Mesendoderm (in vitro differentiated cells): Measurements from ENCODE around the gene COPS7A. TPM values are rescaled to one million over a fixed set of nuclear protein-coding genes. Genes with fewer than 3 reads are reported as not detected.

Experiments used
- DNase-seq: peaks from one replicate; pipeline ENCODE4 v3.0.0; 2013
- H2AK5ac ChIP-seq: 2 replicates; pipeline ENCODE4 v1.6.1; 2013; ENCODE audit warnings: low read length, inconsistent platforms
- H2BK120ac ChIP-seq: 2 replicates; pipeline ENCODE4 v1.6.1; 2013; ENCODE audit warnings: low read depth, mild to moderate bottlenecking, low read length, moderate library complexity, mixed read lengths
- H2BK15ac ChIP-seq: replicated peaks from 2 replicates; pipeline ENCODE4 v1.6.1; 2013; ENCODE audit warnings: low read depth, mild to moderate bottlenecking, moderate library complexity
- H2BK5ac ChIP-seq: 2 replicates; pipeline ENCODE4 v1.6.1; 2013; ENCODE audit warnings: low read length, inconsistent platforms
- H3K18ac ChIP-seq: 2 replicates; pipeline ENCODE4 v1.6.1; 2013; ENCODE audit warnings: mild to moderate bottlenecking, low read length, mixed read lengths
- H3K23ac ChIP-seq: one replicate; pipeline ENCODE4 v1.6.1; 2013; ENCODE audit warnings: low read length
- H3K27ac ChIP-seq: 2 replicates; pipeline ENCODE4 v1.5.1; 2013; ENCODE audit warnings: low read depth, mild to moderate bottlenecking, inconsistent platforms, low read length, moderate library complexity
- H3K27me3 ChIP-seq: 2 replicates; pipeline ENCODE4 v1.6.1; 2013; ENCODE audit warnings: low read length, control low read depth, mild to moderate bottlenecking, inconsistent platforms; ENCODE audit not compliant: insufficient read depth, poor library complexity
- H3K36me3 ChIP-seq: 2 replicates; pipeline ENCODE4 v1.6.1; 2013; ENCODE audit warnings: low read length, inconsistent platforms; ENCODE audit not compliant: control insufficient read depth, insufficient read depth
- H3K4ac ChIP-seq: one replicate; pipeline ENCODE4 v1.6.1; 2013; ENCODE audit warnings: low read depth, mild to moderate bottlenecking, low read length, moderate library complexity
- H3K4me1 ChIP-seq: 2 replicates; pipeline ENCODE4 v1.6.1; 2013; ENCODE audit warnings: low read depth, low read length, inconsistent platforms; ENCODE audit not compliant: control insufficient read depth
- H3K4me2 ChIP-seq: 2 replicates; pipeline ENCODE4 v1.6.1; 2013; ENCODE audit warnings: low read length
- H3K4me3 ChIP-seq: 2 replicates; pipeline ENCODE4 v1.5.1; 2013; ENCODE audit warnings: mild to moderate bottlenecking, low read length
- H3K56ac ChIP-seq: one replicate; pipeline ENCODE4 v1.6.1; 2013; ENCODE audit warnings: low read length
- H3K79me1 ChIP-seq: 2 replicates; pipeline ENCODE4 v1.6.1; 2013; ENCODE audit warnings: low read length, inconsistent platforms
- H3K79me2 ChIP-seq: 2 replicates; pipeline ENCODE4 v1.6.1; 2013; ENCODE audit warnings: mild to moderate bottlenecking, low read length; ENCODE audit not compliant: control insufficient read depth, insufficient read depth
- H3K9ac ChIP-seq: 2 replicates; pipeline ENCODE4 v1.6.1; 2013; ENCODE audit warnings: low read length, inconsistent platforms
- H4K5ac ChIP-seq: one replicate; pipeline ENCODE4 v1.6.1; 2013; ENCODE audit warnings: low read length
- H4K8ac ChIP-seq: one replicate; pipeline ENCODE4 v1.6.1; 2013; ENCODE audit warnings: low read depth, mild to moderate bottlenecking, control low read depth, low read length, moderate library complexity
- WGBS: extraction: QIAGEN DNeasy Blood & Tissue Kit; methylation state at CpG from one replicate; pipeline ENCODE4 v1.1.7; 2013; ENCODE audit warnings: low lambda C conversion rate, missing lambda C conversion rate; ENCODE audit not compliant: insufficient coverage; ENCODE audit errors: extremely low coverage; 5-methylcytosine and 5-hydroxymethylcytosine counted together
- small RNA-seq: library from polyadenylated mRNA; stranded (forward); fragments of <200 nt; extraction: miRNeasy Mini kit (QIAGEN cat#:217004); gene quantifications from one replicate; pipeline ENCODE3, GENCODE V24; 2013; ENCODE audit not compliant: insufficient read depth

Gene COPS7A

DNA sequence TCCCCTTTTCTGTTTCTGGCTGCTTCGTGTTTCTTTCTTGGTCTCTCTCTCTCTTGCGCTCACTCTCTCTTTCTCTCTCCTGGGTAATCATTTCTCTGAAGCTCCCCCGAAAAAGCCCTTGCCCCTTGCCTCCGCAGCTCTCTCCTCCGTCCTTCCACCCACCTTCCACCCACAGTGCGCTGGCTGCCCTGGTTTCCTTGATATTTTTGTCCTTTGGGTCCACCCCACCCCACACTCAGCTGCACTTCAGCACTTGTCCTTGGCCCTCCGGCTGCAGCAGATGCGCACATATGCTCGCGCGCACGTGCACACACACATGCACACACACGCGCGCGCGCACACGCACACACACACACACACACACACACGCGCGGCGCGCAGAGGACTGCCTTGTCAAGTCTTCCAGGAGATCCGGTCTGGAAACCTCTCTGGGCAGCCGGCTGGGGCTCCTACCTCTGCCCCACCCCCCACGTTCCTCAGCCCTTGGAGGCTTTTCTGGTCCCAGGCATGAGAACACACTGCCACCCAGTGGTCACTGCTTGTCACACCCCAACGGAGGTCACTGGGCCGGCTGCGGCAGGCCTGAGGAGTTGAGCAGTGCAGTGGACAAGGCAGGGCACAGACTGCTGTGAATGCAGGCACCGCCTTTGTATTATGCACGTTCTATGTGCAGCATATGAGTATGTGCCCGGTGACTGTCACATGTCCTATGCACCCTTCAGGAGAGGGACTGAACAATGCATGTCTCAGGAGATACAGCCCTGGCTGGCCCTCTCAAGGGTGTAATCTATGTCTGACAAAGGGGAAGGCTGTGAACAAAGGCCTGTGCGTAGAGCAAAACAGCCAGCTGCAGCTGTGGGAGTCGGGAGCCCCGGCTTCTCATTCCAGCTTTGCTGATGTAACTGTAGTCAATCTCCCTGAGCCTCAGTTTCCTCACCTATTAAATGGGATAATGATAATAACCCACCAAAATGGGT lies 55.0 kb downstream of the COPS7A start:
- H3K27ac ChIP-seq, result no peak overlapping the region
- no peak overlapping the region for H3K18ac ChIP-seq
- H3K4me1 ChIP-seq, result peaks cover 4% of the 10 kb centered on the region
- peak overlapping the region; percentile 82 for H3K9ac ChIP-seq
- no peaks in the 10 kb centered on the region for H3K36me3 ChIP-seq
- peak overlapping the region; percentile 41 for H3K4me3 ChIP-seq
- H3K27me3 ChIP-seq, result no peaks in the 10 kb centered on the region
- H3K56ac ChIP-seq, result peak overlapping the region; percentile 93
- H2BK15ac ChIP-seq, result no peak overlapping the region
- peak overlapping the region; percentile 97 for H3K4me2 ChIP-seq
- peak overlapping the region; percentile 91 for H3K23ac ChIP-seq
- H3K79me1 ChIP-seq, result no peaks in the 10 kb centered on the region
- H2BK120ac ChIP-seq, result no peak overlapping the region
- no peak overlapping the region for H4K8ac ChIP-seq
- no CpG with 5 or more reads among the region's 35 CpGs for WGBS
- H4K5ac ChIP-seq, result no peak overlapping the region
- H2BK5ac ChIP-seq, result no peak overlapping the region
- H2AK5ac ChIP-seq, result no peak overlapping the region
- DNase-seq, result peak; percentile 96
- H3K4ac ChIP-seq, result no peak overlapping the region
- no peaks in the 10 kb centered on the region for H3K79me2 ChIP-seq

DNA sequence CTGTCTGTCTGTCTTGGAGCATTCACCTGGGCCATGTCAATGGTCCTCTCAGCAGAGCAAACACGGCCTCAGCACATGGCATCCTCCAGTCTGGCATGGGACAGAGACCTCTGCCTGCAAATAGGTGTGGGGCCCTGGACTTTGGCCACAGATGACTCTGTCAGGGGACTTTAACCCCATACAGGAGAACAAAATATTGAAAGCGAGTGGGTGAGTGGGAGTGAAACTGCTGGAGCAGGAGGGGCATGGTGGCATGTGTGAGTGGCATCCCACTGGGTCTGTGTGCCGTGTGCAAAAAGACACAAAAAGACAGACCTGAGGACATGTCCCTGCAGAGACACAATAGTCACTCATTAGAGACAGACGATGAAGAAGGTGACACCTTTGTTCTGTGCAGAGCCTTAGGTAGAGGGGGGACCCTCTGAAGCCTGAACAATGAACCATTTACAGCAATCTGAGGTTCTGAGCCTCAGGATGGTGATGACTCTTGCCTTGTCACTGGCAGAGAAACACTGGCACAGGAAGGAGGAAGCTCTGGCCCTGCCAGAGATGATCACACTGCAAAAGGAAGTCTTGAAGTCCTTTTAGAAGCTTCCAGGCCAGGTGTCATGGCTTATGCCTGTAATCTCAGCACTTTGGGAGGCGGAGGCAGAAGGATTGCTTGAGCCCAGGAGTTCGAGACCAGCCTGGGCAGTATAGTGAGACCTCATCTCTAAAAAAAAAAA lies 56.0 kb downstream of the COPS7A start:
- Histone ChIP-seq H3K36me3 (no peaks in the 10 kb centered on the region), H3K23ac (no peak overlapping the region), H3K4me3 (no peak overlapping the region), H2BK120ac (no peak overlapping the region), H4K5ac (no peak overlapping the region), H4K8ac (no peak overlapping the region), H2BK5ac (no peak overlapping the region), H2AK5ac (no peak overlapping the region), H3K27me3 (no peaks in the 10 kb centered on the region), H3K79me2 (no peaks in the 10 kb centered on the region), H3K79me1 (no peaks in the 10 kb centered on the region), H3K4me1 (peaks cover 4% of the 10 kb centered on the region), H3K4me2 (no peak overlapping the region), H3K27ac (no peak overlapping the region), H2BK15ac (no peak overlapping the region), H3K9ac (no peak overlapping the region), H3K56ac (no peak overlapping the region), H3K4ac (no peak overlapping the region), H3K18ac (no peak overlapping the region)
- WGBS, result no CpG with 5 or more reads among the region's 6 CpGs
- no peak for DNase-seq

DNA sequence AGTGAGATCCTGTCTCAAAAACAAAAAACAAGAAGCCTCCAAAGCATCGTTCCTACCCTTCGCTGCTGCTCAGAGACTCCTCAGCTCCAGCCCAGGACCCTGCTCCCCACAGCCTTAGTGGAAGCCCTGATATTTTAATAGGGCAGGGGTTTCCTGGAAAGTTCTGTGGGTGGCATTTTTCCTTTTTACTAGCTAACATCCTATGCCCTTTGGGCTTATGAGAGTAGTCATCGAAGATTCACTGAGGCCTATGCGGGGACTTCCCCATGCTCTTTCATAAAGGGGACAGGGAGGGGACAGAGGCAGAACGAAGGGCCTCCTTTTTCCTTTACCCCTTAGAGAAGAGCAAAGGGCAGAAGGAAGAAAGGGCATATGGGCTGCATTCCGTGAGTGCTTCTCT lies 56.7 kb downstream of the COPS7A start:
- Histone ChIP-seq H3K4me1 (peaks cover 4% of the 10 kb centered on the region), H2BK15ac (no peak overlapping the region), H2AK5ac (no peak overlapping the region), H2BK5ac (no peak overlapping the region), H3K79me1 (no peaks in the 10 kb centered on the region), H3K4me3 (no peak overlapping the region), H3K27me3 (no peaks in the 10 kb centered on the region), H3K4ac (no peak overlapping the region), H3K9ac (no peak overlapping the region), H3K27ac (no peak overlapping the region), H3K36me3 (no peaks in the 10 kb centered on the region), H3K23ac (no peak overlapping the region), H4K8ac (no peak overlapping the region), H3K56ac (peak overlapping the region; percentile 34), H4K5ac (no peak overlapping the region), H3K18ac (no peak overlapping the region), H3K4me2 (no peak overlapping the region), H3K79me2 (no peaks in the 10 kb centered on the region), H2BK120ac (no peak overlapping the region)
- WGBS, result no CpG with 5 or more reads among the region's 6 CpGs
- DNase-seq, result no peak

Small RNAs within 50 kb of the gene (small RNA-seq; reads per million reads assigned to genes)
- gene RNU6-781P, result not detected
